Keratinocyte (primary cell): Measurements from ENCODE around the gene MRPL27. TPM values are rescaled to one million over a fixed set of nuclear protein-coding genes. Genes with fewer than 3 reads are reported as not detected.
"Not testable (repeated sequence)": the region's sequence is repeated elsewhere in the genome, so short reads cannot be mapped to it uniquely, and the experiment has no call there.

ENCODE experiments used
- DNase-seq: peaks from one replicate; pipeline ENCODE4 v3.0.0-alpha.2; 2011; ENCODE audit warnings: low read depth, missing footprints, low spot score
- FAIRE-seq: peaks from 2 replicates; lab custom pipeline; 2011; peaks lifted over from hg19 to GRCh38; lab: Jason Lieb, UNC
- H2AFZ ChIP-seq: 2 replicates; pipeline ENCODE4 v1.6.0; 2012; ENCODE audit warnings: low read length, control low read depth, inconsistent platforms; ENCODE audit not compliant: control insufficient read depth
- H3K27ac ChIP-seq: 2 replicates; pipeline ENCODE4 v1.5.1; 2011; ENCODE audit warnings: low read length; ENCODE audit not compliant: control insufficient read depth, insufficient read depth
- H3K27me3 ChIP-seq: 3 replicates; pipeline ENCODE4 v1.6.0; 2011; ENCODE audit warnings: low read length; ENCODE audit not compliant: control insufficient read depth, insufficient read depth; ENCODE audit errors: extremely low read depth
- H3K36me3 ChIP-seq, 2 experiments: 2 replicates in 1 of 2; 3 replicates in 1 of 2; pipeline ENCODE4 v1.5.1; 2011; ENCODE audit warnings: low read length in 2 of 2, mild to moderate bottlenecking in 1 of 2; ENCODE audit not compliant: control insufficient read depth in 2 of 2, insufficient read depth in 2 of 2; ENCODE audit errors: extremely low read depth in 1 of 2
- H3K4me1 ChIP-seq: 3 replicates; pipeline ENCODE4 v1.5.1; 2011; ENCODE audit warnings: low read length; ENCODE audit not compliant: control insufficient read depth, insufficient read depth; ENCODE audit errors: extremely low read depth
- H3K4me2 ChIP-seq: 3 replicates; pipeline ENCODE4 v1.6.0; 2011; ENCODE audit warnings: low read depth, low read length; ENCODE audit not compliant: control insufficient read depth, insufficient read depth; ENCODE audit errors: extremely low read depth
- H3K4me3 ChIP-seq, 3 experiments: fragments of 200-600 bp in 1 of 3; sonication (generic) in 1 of 3; 2 replicates in 2 of 3; 3 replicates in 1 of 3; pipeline ENCODE4 v1.5.1; 2011 to 2016; ENCODE audit warnings: low read length in 3 of 3, mild to moderate bottlenecking in 3 of 3, control low read depth in 2 of 3, inconsistent platforms in 1 of 3, low read depth in 1 of 3, mixed read lengths in 1 of 3, mixed run types in 1 of 3, moderate library complexity in 1 of 3; ENCODE audit not compliant: control insufficient read depth in 2 of 3, insufficient read depth in 2 of 3; ENCODE audit errors: extremely low read depth in 1 of 3
- H3K79me2 ChIP-seq: 2 replicates; pipeline ENCODE4 v1.6.0; 2012; ENCODE audit warnings: low read length; ENCODE audit not compliant: control insufficient read depth, insufficient read depth
- H3K9ac ChIP-seq: 3 replicates; pipeline ENCODE4 v1.6.0; 2011; ENCODE audit warnings: low read length; ENCODE audit not compliant: control insufficient read depth, insufficient read depth; ENCODE audit errors: extremely low read depth
- H3K9me1 ChIP-seq: 3 replicates; pipeline ENCODE4 v1.6.0; 2011; ENCODE audit warnings: low read length; ENCODE audit not compliant: control insufficient read depth, insufficient read depth; ENCODE audit errors: extremely low read depth
- H3K9me3 ChIP-seq: 2 replicates; pipeline ENCODE4 v1.5.1; 2012; ENCODE audit warnings: low read depth, low read length; ENCODE audit not compliant: control insufficient read depth
- H4K20me1 ChIP-seq: 3 replicates; pipeline ENCODE4 v1.6.0; 2011; ENCODE audit warnings: low read length; ENCODE audit not compliant: control insufficient read depth, insufficient read depth; ENCODE audit errors: extremely low read depth
- CTCF ChIP-seq, 3 experiments: IDR thresholded peaks in 1 of 3; conservative IDR thresholded peaks in 1 of 3; optimal IDR thresholded peaks in 1 of 3; 2 replicates in 2 of 3; 3 replicates in 1 of 3; pipeline versions ENCODE3 to v1.5.1; 2011; ENCODE audit warnings: low read length in 3 of 3, mild to moderate bottlenecking in 3 of 3, moderate library complexity in 2 of 3, control low read depth in 1 of 3, inconsistent platforms in 1 of 3; ENCODE audit not compliant: insufficient read depth in 2 of 3; ENCODE audit errors: extremely low read depth in 1 of 3
- EZH2 ChIP-seq: IDR thresholded peaks from one replicate; pipeline ENCODE4 v1.6.1; 2012; ENCODE audit warnings: inconsistent platforms, mild to moderate bottlenecking, low read length, moderate library complexity
- dilution Hi-C: fragments of 300-500 bp; cut with MboI; formaldehyde crosslinking; loops from one replicate; pipeline ENCODE4 v1.7.0; 2020; ENCODE audit warnings: low sequenced_read_pairs; ENCODE audit not compliant: extremely low pct_ligation_motif_present
- polyA plus RNA-seq, 5 experiments: library from polyadenylated mRNA; depleted of rRNA in 3 of 5; stranded (reverse) in 3 of 5; stranded (forward) in 1 of 5; unstranded in 1 of 5; fragments of >200 nt; gene quantifications; 1 replicate in 1 of 5; 2 replicates in 3 of 5; 3 replicates in 1 of 5; pipeline versions ENCODE4 v1.2.1 to v1.2.3, GENCODE V29; 2011 to 2012; ENCODE audit warnings: missing spikeins in 2 of 5, low read depth in 1 of 5, low replicate concordance in 1 of 5

The MRPL27 gene
- polyA plus RNA-seq, 1 donor (not counting 4 experiments of a cell fraction or from before 2014, with no cell fraction given), result 123 TPM

GRCh38 chr17:50421308-50422051 is 48.5 kb upstream of the MRPL27 start:
- dilution Hi-C loops, result no loop called here
- peak overlapping the region; percentile 25 for H3K4me2 ChIP-seq
- peak overlapping the region in 2 of 3 experiments; percentile 44 to 52 for H3K4me3 ChIP-seq

GRCh38 chr17:50420419-50421112 is 47.6 kb upstream of the MRPL27 start:
- Histone ChIP-seq H3K79me2 (no peaks in the 10 kb centered on the region), H2AFZ (peak overlapping the region; percentile 41), H4K20me1 (no peaks in the 10 kb centered on the region), H3K27ac (no peak overlapping the region), H3K4me1 (peaks cover 31% of the 10 kb centered on the region), H3K4me3 (peak overlapping the region in 1 of 3 experiments; percentile 1), H3K9me3 (no peaks in the 10 kb centered on the region), H3K4me2 (peak overlapping the region; percentile 25), H3K9ac (no peak overlapping the region), H3K27me3 (no peaks in the 10 kb centered on the region), H3K9me1 (no peaks in the 10 kb centered on the region), H3K36me3 (no peaks in the 10 kb centered on the region)
- no peak for FAIRE-seq
- TF ChIP-seq EZH2 (no peak), CTCF (optimal IDR thresholded peaks at IDR 0.05 in 1 of 3, IDR thresholded peaks at IDR 0.05 in 1 of 3, conservative IDR thresholded peaks at IDR 0.05 in 1 of 3; ENCODE audit: extremely low read depth in 1 of 3, insufficient read depth in 2 of 3, low read length in 3 of 3) (no peak)
- no peak for DNase-seq
- dilution Hi-C loops, result no loop called here

More at GRCh38 chr17:50421308-50422051, 48.5 kb upstream of the MRPL27 start:
- DNase-seq, result no peak
- Histone ChIP-seq H3K36me3 (no peaks in the 10 kb centered on the region), H3K9me3 (no peaks in the 10 kb centered on the region), H3K27me3 (no peaks in the 10 kb centered on the region), H2AFZ (peak overlapping the region; percentile 41), H3K27ac (no peak overlapping the region), H3K4me1 (peaks cover 33% of the 10 kb centered on the region), H3K9ac (peak overlapping the region; percentile 2), H4K20me1 (no peaks in the 10 kb centered on the region), H3K9me1 (no peaks in the 10 kb centered on the region), H3K79me2 (peaks cover 1% of the 10 kb centered on the region)
- TF ChIP-seq CTCF (optimal IDR thresholded peaks at IDR 0.05 in 1 of 3, IDR thresholded peaks at IDR 0.05 in 1 of 3, conservative IDR thresholded peaks at IDR 0.05 in 1 of 3; ENCODE audit: extremely low read depth in 1 of 3, insufficient read depth in 2 of 3, low read length in 3 of 3) (no peak), EZH2 (no peak)
- FAIRE-seq, result no peak

GRCh38 chr17:50419577-50419976 is 46.6 kb upstream of the MRPL27 start:
- FAIRE-seq, dilution Hi-C loops: not testable (repeated sequence)

More at GRCh38 chr17:50419577-50419976, 46.6 kb upstream of the MRPL27 start:
- H3K4me2 ChIP-seq, H3K36me3 ChIP-seq, H3K9me3 ChIP-seq, H4K20me1 ChIP-seq, H3K79me2 ChIP-seq, H2AFZ ChIP-seq, DNase-seq, H3K27ac ChIP-seq, H3K9me1 ChIP-seq, H3K9ac ChIP-seq, H3K4me3 ChIP-seq, H3K27me3 ChIP-seq: not testable (repeated sequence)
- peaks cover 22% of the 10 kb centered on the region for H3K4me1 ChIP-seq
